22Rv1 (cell line): ENCODE data around the gene SNRPD2.

ENCODE experiments used
- CTCF ChIP-seq: fragments of 450-650 bp; IDR thresholded peaks from 2 replicates; pipeline ENCODE4 v1.5.1; 2017; ENCODE audit warnings: mild to moderate bottlenecking
- ZFX ChIP-seq: fragments of 450-650 bp; IDR thresholded peaks from 2 replicates; pipeline ENCODE4 v1.6.1; 2017; ENCODE audit warnings: antibody characterized with exemption, borderline replicate concordance

- TF ChIP-seq CTCF = no peak
- TF ChIP-seq ZFX = no peak
Measured at GRCh38 chr19:45676851-45677263, 14.9 kb downstream of the SNRPD2 start.
